ENCODE data around the gene SEPTIN12.

GRCh38 chr16:4813251-4814003, 25.3 kb upstream of the SEPTIN12 start:
- no peak for TF ChIP-seq CTCF (IDR thresholded peaks at IDR 0.05)
- TF ChIP-seq POLR2A (IDR thresholded peaks at IDR 0.05): no peak
- TF ChIP-seq POLR2AphosphoS5 (IDR thresholded peaks at IDR 0.05): no peak

All from prostate gland (tissue), 2 donors.